Parathyroid adenoma (tissue), 2 donors: Measurements from ENCODE around the gene MIER2.

Experiments used
- H2AFZ ChIP-seq: fragments of 300-600 bp; sonication (generic); one replicate; pipeline ENCODE4 v1.7.0; 2017; ENCODE audit warnings: antibody characterized with exemption, mild to moderate bottlenecking
- H3K27ac ChIP-seq: fragments of 300-600 bp; sonication (generic); one replicate; pipeline ENCODE4 v1.7.0; 2017
- H3K27me3 ChIP-seq: fragments of 300-600 bp; sonication (generic); one replicate; pipeline ENCODE4 v1.7.0; 2017; ENCODE audit warnings: low read length; ENCODE audit not compliant: control insufficient read depth, insufficient read depth
- H3K36me3 ChIP-seq: fragments of 300-600 bp; sonication (generic); one replicate; pipeline ENCODE4 v1.7.0; 2017; ENCODE audit warnings: low read length; ENCODE audit not compliant: control insufficient read depth, insufficient read depth
- H3K4me1 ChIP-seq: fragments of 300-600 bp; sonication (generic); one replicate; pipeline ENCODE4 v1.7.0; 2017; ENCODE audit warnings: control low read depth
- H3K4me2 ChIP-seq: fragments of 300-600 bp; sonication (generic); one replicate; pipeline ENCODE4 v1.7.0; 2017; ENCODE audit warnings: low read length
- H3K4me3 ChIP-seq: fragments of 300-600 bp; sonication (generic); one replicate; pipeline ENCODE4 v1.7.0; 2017; ENCODE audit warnings: low read depth, low read length
- H3K79me2 ChIP-seq: fragments of 300-600 bp; sonication (generic); one replicate; pipeline ENCODE4 v1.7.0; 2017; ENCODE audit warnings: control low read depth
- H3K9ac ChIP-seq: fragments of 300-600 bp; sonication (generic); one replicate; pipeline ENCODE4 v1.7.0; 2017; ENCODE audit warnings: mild to moderate bottlenecking
- H3K9me3 ChIP-seq: fragments of 300-600 bp; sonication (generic); one replicate; pipeline ENCODE4 v1.7.0; 2017; ENCODE audit warnings: low read length; ENCODE audit not compliant: control insufficient read depth
- TF ChIP-seq, protein P1 (sequence below): fragments of 300-600 bp; sonication (generic); IDR thresholded peaks from one replicate; pipeline ENCODE4 v1.7.0; 2017; ENCODE audit warnings: antibody characterized with exemption, mild to moderate bottlenecking
- donor health status: primary hyperparathyroidism.

MIER2 gene

DNA sequence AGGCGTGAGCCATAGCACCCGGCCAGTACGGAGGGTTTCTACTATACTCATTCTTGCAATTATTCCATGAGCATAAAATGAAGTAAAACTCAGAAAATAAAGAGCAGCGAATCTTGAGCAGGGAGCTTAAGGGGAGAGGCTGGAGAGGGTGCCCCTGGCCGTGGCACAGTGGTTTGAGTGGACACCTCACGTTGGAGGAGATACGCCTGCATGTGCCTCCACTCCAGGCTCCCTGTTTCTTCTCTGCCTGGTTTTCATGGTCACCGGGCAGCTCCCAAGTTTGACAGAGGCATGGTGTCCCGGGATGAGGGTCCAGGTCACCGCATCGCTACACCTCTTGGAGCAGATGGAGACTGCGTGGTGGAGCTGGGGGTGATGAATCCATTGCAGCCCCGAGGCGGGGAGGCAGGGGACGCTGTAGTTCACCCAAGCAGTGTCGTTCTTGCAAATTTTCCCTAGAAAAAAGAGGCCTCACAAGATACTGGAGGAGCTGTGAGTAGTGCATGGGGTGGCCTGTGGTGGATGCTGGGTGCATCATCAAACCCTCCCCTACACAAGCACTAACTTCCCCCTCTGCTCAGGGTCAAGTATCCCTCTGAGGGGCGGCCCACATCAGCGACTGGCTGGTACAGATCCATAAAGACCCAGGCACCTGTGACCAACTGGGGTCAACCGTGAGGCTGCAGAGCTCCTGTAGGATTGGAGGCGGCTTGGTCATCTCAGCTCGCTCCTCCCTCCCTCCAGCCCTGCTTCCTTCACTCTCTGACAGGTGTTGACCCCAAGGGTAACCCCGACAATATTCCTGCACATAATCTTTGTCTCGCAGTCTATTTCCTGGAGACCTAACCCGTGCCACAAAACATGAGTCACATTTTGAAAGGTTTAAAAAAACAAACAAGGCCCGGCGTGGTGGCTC lies 3.6 kb upstream of the MIER2 start:
- no peak overlapping the region for H2AFZ ChIP-seq
- no peak overlapping the region for H3K9ac ChIP-seq
- H3K36me3 ChIP-seq: no peaks in the 10 kb centered on the region
- no peak overlapping the region for H3K27ac ChIP-seq
- peaks cover 6% of the 10 kb centered on the region for H3K79me2 ChIP-seq
- H3K4me2 ChIP-seq: no peak overlapping the region
- no peaks in the 10 kb centered on the region for H3K4me1 ChIP-seq
- TF ChIP-seq, protein P1, sequence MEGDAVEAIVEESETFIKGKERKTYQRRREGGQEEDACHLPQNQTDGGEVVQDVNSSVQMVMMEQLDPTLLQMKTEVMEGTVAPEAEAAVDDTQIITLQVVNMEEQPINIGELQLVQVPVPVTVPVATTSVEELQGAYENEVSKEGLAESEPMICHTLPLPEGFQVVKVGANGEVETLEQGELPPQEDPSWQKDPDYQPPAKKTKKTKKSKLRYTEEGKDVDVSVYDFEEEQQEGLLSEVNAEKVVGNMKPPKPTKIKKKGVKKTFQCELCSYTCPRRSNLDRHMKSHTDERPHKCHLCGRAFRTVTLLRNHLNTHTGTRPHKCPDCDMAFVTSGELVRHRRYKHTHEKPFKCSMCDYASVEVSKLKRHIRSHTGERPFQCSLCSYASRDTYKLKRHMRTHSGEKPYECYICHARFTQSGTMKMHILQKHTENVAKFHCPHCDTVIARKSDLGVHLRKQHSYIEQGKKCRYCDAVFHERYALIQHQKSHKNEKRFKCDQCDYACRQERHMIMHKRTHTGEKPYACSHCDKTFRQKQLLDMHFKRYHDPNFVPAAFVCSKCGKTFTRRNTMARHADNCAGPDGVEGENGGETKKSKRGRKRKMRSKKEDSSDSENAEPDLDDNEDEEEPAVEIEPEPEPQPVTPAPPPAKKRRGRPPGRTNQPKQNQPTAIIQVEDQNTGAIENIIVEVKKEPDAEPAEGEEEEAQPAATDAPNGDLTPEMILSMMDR: no peak
- H3K27me3 ChIP-seq: no peaks in the 10 kb centered on the region
- H3K4me3 ChIP-seq: no peak overlapping the region
- H3K9me3 ChIP-seq: no peaks in the 10 kb centered on the region

DNA sequence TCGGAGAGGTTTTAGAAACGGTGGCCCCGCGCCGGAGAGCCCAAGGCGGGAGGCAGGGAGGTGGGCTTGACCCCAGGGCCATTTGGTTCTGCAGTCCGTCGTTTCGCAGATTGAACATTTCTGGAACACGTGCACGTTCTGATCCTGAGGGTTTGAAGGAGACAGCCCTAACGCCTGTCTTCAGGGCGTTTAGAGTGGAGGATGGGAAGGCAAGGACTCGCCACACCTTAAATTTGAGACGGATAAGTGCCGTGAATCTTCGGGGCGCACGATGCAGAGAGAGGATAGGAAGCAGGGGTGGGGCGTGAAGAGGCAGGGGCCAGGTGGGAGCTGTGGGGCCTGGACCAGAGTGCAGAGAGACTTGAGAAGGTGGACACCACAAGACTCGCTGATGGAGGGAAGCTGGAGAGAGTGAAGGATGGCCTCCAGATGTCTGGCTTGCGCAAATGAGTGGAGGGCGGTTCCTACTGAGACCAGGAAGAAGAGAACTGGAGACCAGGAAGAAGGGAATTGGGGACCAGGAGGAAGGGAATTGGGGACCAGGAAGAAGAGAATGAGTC lies 804 bp upstream of the MIER2 start:
- Histone ChIP-seq H3K4me2 (peak overlapping the region; percentile 64), H3K9ac (no peak overlapping the region), H3K4me1 (peaks cover 3% of the 10 kb centered on the region), H3K4me3 (peak overlapping the region; percentile 49), H3K27ac (no peak overlapping the region), H2AFZ (peak overlapping the region; percentile 97), H3K9me3 (no peaks in the 10 kb centered on the region), H3K79me2 (peaks cover 16% of the 10 kb centered on the region), H3K36me3 (no peaks in the 10 kb centered on the region), H3K27me3 (no peaks in the 10 kb centered on the region)
- TF ChIP-seq, protein P1: no peak

- TF ChIP-seq, protein P1: no peak
- Histone ChIP-seq H3K4me1 (peaks cover 3% of the 10 kb centered on the region), H3K9me3 (no peaks in the 10 kb centered on the region), H3K9ac (no peak overlapping the region), H3K36me3 (no peaks in the 10 kb centered on the region), H2AFZ (peak overlapping the region; percentile 69), H3K27me3 (no peaks in the 10 kb centered on the region), H3K4me2 (peak overlapping the region; percentile 73), H3K4me3 (peak overlapping the region; percentile 49), H3K79me2 (peaks cover 22% of the 10 kb centered on the region), H3K27ac (peak overlapping the region; percentile 61)
These were observed 513 bp downstream of the MIER2 start for GRCh38 chr19:343941-344624.

DNA sequence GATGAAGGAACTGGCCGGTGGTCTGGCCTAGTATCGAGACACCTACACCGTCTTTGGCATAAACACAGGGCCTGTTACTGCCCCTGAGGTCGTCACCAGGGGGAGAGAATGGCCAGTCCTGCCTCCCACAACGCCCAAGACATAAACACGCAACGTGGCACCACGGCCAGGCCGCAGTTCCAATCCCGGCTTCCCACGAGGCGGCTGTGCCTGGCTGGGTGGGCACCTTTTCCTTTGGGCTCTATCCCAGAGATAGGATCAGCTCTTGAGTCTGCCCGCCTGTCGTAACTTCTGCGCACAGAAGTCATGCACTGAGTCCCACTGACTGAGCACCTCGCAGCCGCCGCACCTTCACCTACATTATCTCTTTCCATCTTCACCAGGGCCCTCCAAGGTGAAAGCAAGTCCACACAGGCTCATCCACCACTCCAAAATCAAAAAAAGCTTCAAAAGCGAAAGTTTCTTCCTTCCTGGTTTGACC lies 1.1 kb downstream of the MIER2 start:
- Histone ChIP-seq H3K36me3 (no peaks in the 10 kb centered on the region), H3K27ac (peak overlapping the region; percentile 61), H3K4me1 (peaks cover 3% of the 10 kb centered on the region), H3K9me3 (no peaks in the 10 kb centered on the region), H3K27me3 (no peaks in the 10 kb centered on the region), H3K4me3 (peak overlapping the region; percentile 49), H3K9ac (no peak overlapping the region), H2AFZ (peak overlapping the region; percentile 69), H3K79me2 (peaks cover 25% of the 10 kb centered on the region), H3K4me2 (peak overlapping the region; percentile 73)
- TF ChIP-seq, protein P1: no peak
